Liver (tissue), 9 donors: ENCODE results near the gene DDX39B. TPM values are rescaled to one million over a fixed set of nuclear protein-coding genes. Genes with fewer than 3 reads are reported as not detected.

Source experiments
- DNase-seq: peaks from one replicate; pipeline ENCODE4 v3.0.0-alpha.2; 2017; ENCODE audit warnings: low spot score
- H3K27ac ChIP-seq, 2 donors: one replicate each; pipeline ENCODE4 v1.7.0; 2013; ENCODE audit warnings: inconsistent platforms in 2 of 2, low read length in 2 of 2, control low read depth in 1 of 2, low read depth in 1 of 2, mild to moderate bottlenecking in 1 of 2
- H3K27me3 ChIP-seq, 4 donors: one replicate each; pipeline versions ENCODE4 v1.6.1 to v1.7.0; 2013; ENCODE audit warnings: low read length in 3 of 4, inconsistent platforms in 1 of 4, mild to moderate bottlenecking in 1 of 4, moderate library complexity in 1 of 4; ENCODE audit not compliant: control insufficient read depth in 4 of 4, insufficient read depth in 4 of 4
- H3K36me3 ChIP-seq, 4 donors: one replicate each; pipeline versions ENCODE4 v1.6.1 to v1.7.0; 2013; ENCODE audit warnings: low read length in 3 of 4, mild to moderate bottlenecking in 3 of 4, low read depth in 1 of 4, moderate library complexity in 1 of 4; ENCODE audit not compliant: control insufficient read depth in 4 of 4, insufficient read depth in 3 of 4
- H3K4me1 ChIP-seq, 4 donors: one replicate each; pipeline versions ENCODE4 v1.6.1 to v1.7.0; 2013; ENCODE audit warnings: low read length in 3 of 4, mild to moderate bottlenecking in 3 of 4, moderate library complexity in 1 of 4; ENCODE audit not compliant: control insufficient read depth in 4 of 4, insufficient read depth in 4 of 4
- H3K4me3 ChIP-seq, 3 donors: one replicate each; pipeline versions ENCODE4 v1.6.1 to v1.7.0; 2013; ENCODE audit warnings: low read length in 3 of 3, control low read depth in 1 of 3, low read depth in 1 of 3, mild to moderate bottlenecking in 1 of 3
- H3K9ac ChIP-seq, 2 donors: one replicate each; pipeline ENCODE4 v1.7.0; 2013; ENCODE audit warnings: low read length in 2 of 2, mild to moderate bottlenecking in 2 of 2, moderate library complexity in 2 of 2, control low read depth in 1 of 2, low read depth in 1 of 2
- H3K9me3 ChIP-seq, 4 donors: one replicate each; pipeline versions ENCODE4 v1.6.1 to v1.7.0; 2013; ENCODE audit warnings: low read length in 3 of 4; ENCODE audit not compliant: control insufficient read depth in 4 of 4
- EGR1 ChIP-seq, 2 donors: IDR thresholded peaks; 2 replicates each; pipeline ENCODE4 v1.6.1; 2016 to 2018; ENCODE audit warnings: antibody characterized with exemption in 2 of 2, low read depth in 2 of 2
- FOXA2 ChIP-seq: IDR thresholded peaks from 2 replicates; pipeline ENCODE4 v1.6.1; 2016; ENCODE audit warnings: antibody characterized with exemption
- GABPA ChIP-seq, 2 donors: IDR thresholded peaks in 1 of 2; conservative IDR thresholded peaks in 1 of 2; 2 replicates each; pipeline ENCODE4 v1.6.1; 2016; ENCODE audit warnings: antibody characterized with exemption in 2 of 2, mild to moderate bottlenecking in 1 of 2, moderate library complexity in 1 of 2
- HNF4A ChIP-seq, 2 donors: conservative IDR thresholded peaks; 2 replicates each; pipeline ENCODE4 v1.6.1; 2016; ENCODE audit warnings: antibody characterized with exemption in 2 of 2, mild to moderate bottlenecking in 2 of 2
- MAX ChIP-seq: IDR thresholded peaks from 2 replicates; pipeline ENCODE4 v1.6.1; 2016; ENCODE audit warnings: antibody characterized with exemption
- RAD21 ChIP-seq, 2 donors: IDR thresholded peaks; 2 replicates each; pipeline ENCODE4 v1.6.1; 2016; ENCODE audit warnings: antibody characterized with exemption in 2 of 2, mild to moderate bottlenecking in 2 of 2
- TAF1 ChIP-seq: conservative IDR thresholded peaks from 2 replicates; pipeline ENCODE4 v1.6.1; 2016; ENCODE audit warnings: antibody characterized with exemption, mild to moderate bottlenecking
- WGBS: extraction: QIAGEN DNeasy Blood & Tissue Kit; methylation state at CpG from one replicate; pipeline ENCODE4 v1.1.7; 2013; 5-methylcytosine and 5-hydroxymethylcytosine counted together
- polyA plus RNA-seq, 2 donors: library from polyadenylated mRNA; stranded (reverse) in 1 of 2; unstranded in 1 of 2; fragments of 200-250 nt in 1 of 2; fragments of >200 nt in 1 of 2; fragmentation: Nextera tagmentation in 1 of 2; extraction: Ambion mirVana in 1 of 2; gene quantifications; one replicate each; pipeline versions ENCODE4 v1.2.1 to v1.2.3, GENCODE V29; 2013 to 2015
- total RNA-seq, 2 donors: library from RNA; depleted of rRNA; stranded (reverse); fragments of >200 nt; gene quantifications; one replicate each; pipeline ENCODE4 v1.2.3, GENCODE V29; 2014
- TF ChIP-seq, protein P1 (sequence below): IDR thresholded peaks from 2 replicates; pipeline ENCODE4 v1.6.1; 2016; ENCODE audit warnings: antibody characterized with exemption, mild to moderate bottlenecking
- TF ChIP-seq, protein P2 (sequence below): fragments of 150-350 bp; IDR thresholded peaks from 2 replicates; pipeline ENCODE4 v1.5.1; 2017; ENCODE audit warnings: improper control_type of control experiment, low read depth, low read length; ENCODE audit not compliant: missing input control
- donor health status: healthy.
- donor health status: healthy.
- donor health status: healthy.
- donor health status: healthy.
- donor health status: healthy.

DDX39B gene
- total and polyA plus RNA-seq, 4 donors, result 75.0 to 254 (median 135) TPM

DNA sequence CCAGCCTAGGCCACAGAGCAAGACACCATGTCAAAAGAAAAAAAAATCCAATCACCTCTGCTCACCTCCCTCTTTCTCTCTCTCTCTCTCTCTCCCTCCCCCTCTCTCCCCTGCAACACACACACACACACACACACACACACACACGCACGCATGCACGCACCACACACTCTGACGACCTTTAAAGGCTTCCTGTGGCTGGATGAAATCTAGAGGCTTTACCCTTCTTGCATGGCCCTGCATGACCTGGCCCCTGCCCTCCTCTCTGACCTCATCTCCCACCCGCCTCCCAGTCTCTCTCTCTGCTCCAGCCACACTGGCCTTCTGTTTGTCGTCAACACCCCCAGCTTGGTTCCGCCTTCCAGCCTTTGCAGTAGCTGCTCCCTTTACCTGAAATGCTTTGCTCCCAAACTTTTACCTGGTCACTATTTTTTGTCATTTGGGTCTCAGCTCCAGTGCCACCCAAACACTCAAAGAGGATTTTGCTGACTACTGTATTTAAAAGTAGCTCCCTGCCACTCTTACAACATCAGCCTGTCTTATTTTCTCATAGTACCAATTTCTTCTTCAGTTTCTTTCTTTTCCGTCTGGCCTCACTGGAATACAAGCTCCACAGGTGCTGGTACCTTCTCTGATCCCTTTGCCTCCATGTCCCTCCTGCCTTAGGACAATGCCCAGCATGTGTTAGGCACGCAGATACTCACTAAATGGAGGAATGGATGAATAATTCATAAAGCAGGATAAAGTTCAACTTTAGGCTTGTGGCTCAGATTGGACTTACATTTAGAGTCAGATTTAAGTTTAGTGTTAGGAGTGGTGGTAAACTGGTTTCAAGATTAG, 25.9 kb upstream of the DDX39B start:
- Histone ChIP-seq H3K4me3 (no peak overlapping the region), H3K27me3 (no peaks in the 10 kb centered on the region), H3K9ac (no peak overlapping the region), H3K36me3 (no peaks in the 10 kb centered on the region), H3K9me3 (no peaks in the 10 kb centered on the region), H3K27ac (no peak overlapping the region), H3K4me1 (no peaks in the 10 kb centered on the region)
- DNase-seq, result no peak
- TF ChIP-seq GABPA (IDR thresholded peaks at IDR 0.05 in 1 of 2, conservative IDR thresholded peaks at IDR 0.05 in 1 of 2) (no peak), MAX (no peak), HNF4A (conservative IDR thresholded peaks at IDR 0.05) (no peak), RAD21 (IDR thresholded peaks at IDR 0.05) (no peak), EGR1 (IDR thresholded peaks at IDR 0.05; ENCODE audit: low read depth in 2 of 2) (no peak), FOXA2 (no peak), TAF1 (no peak)
- TF ChIP-seq, protein P1, sequence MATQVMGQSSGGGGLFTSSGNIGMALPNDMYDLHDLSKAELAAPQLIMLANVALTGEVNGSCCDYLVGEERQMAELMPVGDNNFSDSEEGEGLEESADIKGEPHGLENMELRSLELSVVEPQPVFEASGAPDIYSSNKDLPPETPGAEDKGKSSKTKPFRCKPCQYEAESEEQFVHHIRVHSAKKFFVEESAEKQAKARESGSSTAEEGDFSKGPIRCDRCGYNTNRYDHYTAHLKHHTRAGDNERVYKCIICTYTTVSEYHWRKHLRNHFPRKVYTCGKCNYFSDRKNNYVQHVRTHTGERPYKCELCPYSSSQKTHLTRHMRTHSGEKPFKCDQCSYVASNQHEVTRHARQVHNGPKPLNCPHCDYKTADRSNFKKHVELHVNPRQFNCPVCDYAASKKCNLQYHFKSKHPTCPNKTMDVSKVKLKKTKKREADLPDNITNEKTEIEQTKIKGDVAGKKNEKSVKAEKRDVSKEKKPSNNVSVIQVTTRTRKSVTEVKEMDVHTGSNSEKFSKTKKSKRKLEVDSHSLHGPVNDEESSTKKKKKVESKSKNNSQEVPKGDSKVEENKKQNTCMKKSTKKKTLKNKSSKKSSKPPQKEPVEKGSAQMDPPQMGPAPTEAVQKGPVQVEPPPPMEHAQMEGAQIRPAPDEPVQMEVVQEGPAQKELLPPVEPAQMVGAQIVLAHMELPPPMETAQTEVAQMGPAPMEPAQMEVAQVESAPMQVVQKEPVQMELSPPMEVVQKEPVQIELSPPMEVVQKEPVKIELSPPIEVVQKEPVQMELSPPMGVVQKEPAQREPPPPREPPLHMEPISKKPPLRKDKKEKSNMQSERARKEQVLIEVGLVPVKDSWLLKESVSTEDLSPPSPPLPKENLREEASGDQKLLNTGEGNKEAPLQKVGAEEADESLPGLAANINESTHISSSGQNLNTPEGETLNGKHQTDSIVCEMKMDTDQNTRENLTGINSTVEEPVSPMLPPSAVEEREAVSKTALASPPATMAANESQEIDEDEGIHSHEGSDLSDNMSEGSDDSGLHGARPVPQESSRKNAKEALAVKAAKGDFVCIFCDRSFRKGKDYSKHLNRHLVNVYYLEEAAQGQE, result no peak
- TF ChIP-seq, protein P2, sequence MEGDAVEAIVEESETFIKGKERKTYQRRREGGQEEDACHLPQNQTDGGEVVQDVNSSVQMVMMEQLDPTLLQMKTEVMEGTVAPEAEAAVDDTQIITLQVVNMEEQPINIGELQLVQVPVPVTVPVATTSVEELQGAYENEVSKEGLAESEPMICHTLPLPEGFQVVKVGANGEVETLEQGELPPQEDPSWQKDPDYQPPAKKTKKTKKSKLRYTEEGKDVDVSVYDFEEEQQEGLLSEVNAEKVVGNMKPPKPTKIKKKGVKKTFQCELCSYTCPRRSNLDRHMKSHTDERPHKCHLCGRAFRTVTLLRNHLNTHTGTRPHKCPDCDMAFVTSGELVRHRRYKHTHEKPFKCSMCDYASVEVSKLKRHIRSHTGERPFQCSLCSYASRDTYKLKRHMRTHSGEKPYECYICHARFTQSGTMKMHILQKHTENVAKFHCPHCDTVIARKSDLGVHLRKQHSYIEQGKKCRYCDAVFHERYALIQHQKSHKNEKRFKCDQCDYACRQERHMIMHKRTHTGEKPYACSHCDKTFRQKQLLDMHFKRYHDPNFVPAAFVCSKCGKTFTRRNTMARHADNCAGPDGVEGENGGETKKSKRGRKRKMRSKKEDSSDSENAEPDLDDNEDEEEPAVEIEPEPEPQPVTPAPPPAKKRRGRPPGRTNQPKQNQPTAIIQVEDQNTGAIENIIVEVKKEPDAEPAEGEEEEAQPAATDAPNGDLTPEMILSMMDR, result no peak
- WGBS, result 51% methylated on average over 9 of the region's 9 CpGs

- Histone ChIP-seq H3K4me1 (peaks cover 0 to 22% (median 7%) of the 10 kb centered on the region in 4 donors), H3K4me3 (no peak overlapping the region), H3K27ac (peak overlapping the region; percentile 2 to 84), H3K9ac (no peak overlapping the region), H3K9me3 (no peaks in the 10 kb centered on the region), H3K36me3 (peaks cover 6 to 14% (median 6%) of the 10 kb centered on the region in 4 donors), H3K27me3 (no peaks in the 10 kb centered on the region)
- TF ChIP-seq HNF4A (conservative IDR thresholded peaks at IDR 0.05) (no peak), GABPA (IDR thresholded peaks at IDR 0.05 in 1 of 2, conservative IDR thresholded peaks at IDR 0.05 in 1 of 2) (no peak)
- TF ChIP-seq, protein P1, result peak; percentile 2
- no peak for DNase-seq
Observed at GRCh38 chr6:31560697-31561058, 18.9 kb upstream of the DDX39B start.
